HCT116 (cell line): ENCODE results near the gene ADGRV1. TPM values are rescaled to one million over a fixed set of nuclear protein-coding genes. Genes with fewer than 3 reads are reported as not detected.

Experiments used
- ATAC-seq: fragments of 200-7000 bp; cut with Tn5 transposase; 2 replicates; pipeline ENCODE4 v1.9.1; 2020; ENCODE audit warnings: mild to moderate bottlenecking, moderate library complexity
- BruUV-seq: library from RNA; stranded (reverse); fragments of 400-500 nt; replicated peaks from 2 replicates; lab custom pipeline; 2021; lab: Mats Ljungman, UMichigan
- CTCF ChIA-PET: fragments of 300-600 bp; sonication (Branson Sonifier 250); formaldehyde crosslinking; loops from one replicate; lab custom pipeline; 2021; ENCODE audit warnings: antibody characterized with exemption; lab: Charles Lee
- POLR2A ChIA-PET: fragments of 300-600, 350-600 bp; sonication (Branson Sonifier 250); formaldehyde crosslinking; loops from one replicate; lab custom pipeline; 2021; ENCODE audit warnings: antibody characterized with exemption; lab: Charles Lee
- RAD21 ChIA-PET, 2 experiments: fragments of 300-600 bp; sonication (Branson Sonifier 250); formaldehyde crosslinking; loops; one replicate each; lab custom pipeline; 2023; ENCODE audit warnings: low total read pairs in 2 of 2; ENCODE audit not compliant: uncharacterized antibody in 2 of 2, unreplicated experiment in 2 of 2, low non-redundant PET in 1 of 2; lab: Charles Lee
- DNase-seq: peaks from one replicate; pipeline ENCODE4 v3.0.0-alpha.2; 2010; ENCODE audit warnings: low read depth, low spot score
- H2AFZ ChIP-seq: fragments of 200-600 bp; shearing (Covaris generic), sonication (generic); 2 replicates; pipeline ENCODE4 v1.6.1; 2017; ENCODE audit warnings: low read depth, mixed run types, mixed read lengths, antibody characterized with exemption, low read length; ENCODE audit not compliant: poor library complexity, severe bottlenecking
- H3K27ac ChIP-seq: 2 replicates; pipeline ENCODE4 v1.5.1; 2012; ENCODE audit warnings: low read depth, low read length
- H3K27me3 ChIP-seq: fragments of 200-600 bp; sonication (generic); 2 replicates; pipeline ENCODE4 v1.6.1; 2016; ENCODE audit warnings: mixed run types, low read length, mixed read lengths; ENCODE audit not compliant: insufficient read depth
- H3K36me3 ChIP-seq, 2 experiments: fragments of 200-500 bp in 1 of 2; fragments of 200-600 bp in 1 of 2; sonication (Bioruptor generic) in 1 of 2; sonication (generic) in 1 of 2; 2 replicates each; pipeline versions ENCODE4 v1.5.1 to v1.6.1; 2014 to 2016; ENCODE audit warnings: low read length in 2 of 2, inconsistent platforms in 1 of 2, mixed read lengths in 1 of 2, mixed run types in 1 of 2; ENCODE audit not compliant: insufficient read depth in 2 of 2, control insufficient read depth in 1 of 2
- H3K4me1 ChIP-seq, 2 experiments: fragments of 200-600 bp in 1 of 2; sonication (generic) in 1 of 2; 2 replicates each; pipeline versions ENCODE4 v1.5.1 to v1.6.1; 2012 to 2017; ENCODE audit warnings: low read length in 2 of 2, inconsistent platforms in 1 of 2, mild to moderate bottlenecking in 1 of 2, mixed read lengths in 1 of 2, mixed run types in 1 of 2, moderate library complexity in 1 of 2; ENCODE audit not compliant: insufficient read depth in 2 of 2, control insufficient read depth in 1 of 2
- H3K4me2 ChIP-seq: fragments of 200-600 bp; sonication (generic); 2 replicates; pipeline ENCODE4 v1.6.1; 2017; ENCODE audit warnings: mixed run types, low read length, mixed read lengths
- H3K4me3 ChIP-seq, 2 experiments: fragments of 200-600 bp in 1 of 2; sonication (generic) in 1 of 2; replicated peaks in 1 of 2; 2 replicates each; pipeline ENCODE4 v1.5.1; 2011 to 2016; ENCODE audit warnings: low read length in 2 of 2, control low read depth in 1 of 2, low read depth in 1 of 2, mild to moderate bottlenecking in 1 of 2, mixed read lengths in 1 of 2, mixed run types in 1 of 2
- H3K79me2 ChIP-seq: fragments of 200-600 bp; sonication (generic); 2 replicates; pipeline ENCODE4 v1.6.1; 2017; ENCODE audit warnings: mild to moderate bottlenecking, mixed run types, low read length, moderate library complexity, mixed read lengths; ENCODE audit not compliant: insufficient read depth
- H3K9ac ChIP-seq: fragments of 200-600 bp; sonication (generic); 2 replicates; pipeline ENCODE4 v1.6.1; 2016; ENCODE audit warnings: low read length, mixed read lengths
- H3K9me2 ChIP-seq: fragments of 200-600 bp; sonication (generic), shearing (Covaris generic); 2 replicates; pipeline ENCODE4 v1.6.1; 2017; ENCODE audit warnings: mixed run types, mild to moderate bottlenecking, moderate library complexity; ENCODE audit not compliant: insufficient read depth
- H3K9me3 ChIP-seq, 2 experiments: fragments of 200-500 bp in 1 of 2; fragments of 200-600 bp in 1 of 2; sonication (Bioruptor generic) in 1 of 2; sonication (generic) in 1 of 2; 2 replicates each; pipeline ENCODE4 v1.6.1; 2014 to 2017; ENCODE audit warnings: low read length in 2 of 2, mixed read lengths in 2 of 2, inconsistent platforms in 1 of 2, low read depth in 1 of 2, mild to moderate bottlenecking in 1 of 2, mixed run types in 1 of 2, moderate library complexity in 1 of 2; ENCODE audit not compliant: control insufficient read depth in 1 of 2, insufficient read depth in 1 of 2
- H4K20me1 ChIP-seq: fragments of 200-600 bp; sonication (generic), shearing (Covaris generic); 2 replicates; pipeline ENCODE4 v1.6.1; 2017; ENCODE audit warnings: mixed run types, mild to moderate bottlenecking, moderate library complexity; ENCODE audit not compliant: insufficient read depth
- ATF3 ChIP-seq: IDR thresholded peaks from 2 replicates; pipeline ENCODE4 v1.6.1; 2012
- CBX3 ChIP-seq: IDR thresholded peaks from 2 replicates; pipeline ENCODE4 v1.6.1; 2012; ENCODE audit warnings: low read depth
- CEBPB ChIP-seq: IDR thresholded peaks from 2 replicates; pipeline ENCODE4 v1.6.1; 2012; ENCODE audit warnings: low read depth
- ELF1 ChIP-seq: IDR thresholded peaks from 2 replicates; pipeline ENCODE4 v1.6.1; 2012; ENCODE audit warnings: low read depth, borderline replicate concordance
- EZH2 ChIP-seq: fragments of 200-600 bp; sonication (generic); IDR thresholded peaks from 2 replicates; pipeline ENCODE4 v1.6.1; 2017; ENCODE audit warnings: antibody characterized with exemption, mixed run types
- EZH2phosphoT487 ChIP-seq: fragments of 200-600 bp; IDR thresholded peaks from 2 replicates; pipeline ENCODE4 v1.6.1; 2018; ENCODE audit warnings: antibody characterized with exemption, borderline replicate concordance
- JUND ChIP-seq: IDR thresholded peaks from 2 replicates; pipeline ENCODE4 v1.6.1; 2012
- MAX ChIP-seq: IDR thresholded peaks from 2 replicates; pipeline ENCODE4 v1.6.1; 2012
- RAD21 ChIP-seq: IDR thresholded peaks from 2 replicates; pipeline ENCODE4 v1.6.1; 2012; ENCODE audit warnings: low read depth, mild to moderate bottlenecking
- SIN3A ChIP-seq: IDR thresholded peaks from 2 replicates; pipeline ENCODE4 v1.6.1; 2012; ENCODE audit warnings: low read depth
- SP1 ChIP-seq: IDR thresholded peaks from 2 replicates; pipeline ENCODE4 v1.6.1; 2012; ENCODE audit warnings: low read depth
- SRF ChIP-seq: IDR thresholded peaks from 2 replicates; pipeline ENCODE4 v1.6.1; 2012; ENCODE audit warnings: low read depth
- TCF7L2 ChIP-seq: IDR thresholded peaks from 2 replicates; pipeline ENCODE4 v1.7.0; 2011; ENCODE audit warnings: borderline replicate concordance, inconsistent platforms; ENCODE audit not compliant: insufficient read depth, insufficient read length; ENCODE audit errors: extremely low read depth
- YY1 ChIP-seq: IDR thresholded peaks from 2 replicates; pipeline ENCODE4 v1.6.1; 2011; ENCODE audit warnings: low read length, low read depth, moderate library complexity, mild to moderate bottlenecking; ENCODE audit not compliant: insufficient replicate concordance; ENCODE audit errors: extremely low read depth
- ZBTB33 ChIP-seq: IDR thresholded peaks from 2 replicates; pipeline ENCODE4 v1.6.1; 2011; ENCODE audit warnings: mild to moderate bottlenecking, low read length, moderate library complexity; ENCODE audit not compliant: insufficient replicate concordance; ENCODE audit errors: extremely low read depth
- intact Hi-C: fragments of 100-400 bp; cut with micrococcal nuclease; formaldehyde crosslinking; loops from 2 replicates; pipeline ENCODE4 v1.10.0; 2022
- total RNA-seq: library from RNA; stranded (reverse); gene quantifications from one replicate; pipeline ENCODE4 v1.2.1, GENCODE V29; 2021; ENCODE audit not compliant: unreplicated experiment

The ADGRV1 gene
- total RNA-seq, 1 experiment from 2014 or later, result 6.0 TPM

GRCh38 chr5:90528601-90529193 is 29.9 kb upstream of the ADGRV1 start:
- Histone ChIP-seq H3K4me1 (peaks cover 3 to 17% of the 10 kb centered on the region in 2 experiments; a peak in 3 of 4 replicates), H2AFZ (no peak overlapping the region), H4K20me1 (no peaks in the 10 kb centered on the region), H3K27ac (peak overlapping the region; percentile 77), H3K9me2 (no peaks in the 10 kb centered on the region), H3K9ac (peak overlapping the region; percentile 70), H3K4me3 (peak overlapping the region; percentile 83 to 89), H3K27me3 (no peaks in the 10 kb centered on the region), H3K4me2 (peak overlapping the region; percentile 92), H3K9me3 (no peaks in the 10 kb centered on the region), H3K79me2 (peaks cover 43% of the 10 kb centered on the region), H3K36me3 (peaks cover 0 to 7% of the 10 kb centered on the region in 2 experiments; a peak in 2 of 4 replicates)
- ChIA-PET RAD21 (no interaction called here), POLR2A (no interaction called here), CTCF (no interaction called here)
- TF ChIP-seq CBX3 (no peak), EZH2phosphoT487 (no peak), JUND (no peak), SIN3A (0 out of 2 replicates have a peak, but pooled peaks have one; percentile 63), SRF (no peak)
- no peak for ATAC-seq
- no peak for DNase-seq
- BruUV-seq, result TSS peak; percentile 57
- intact Hi-C loops, result loop anchor here (1.0 to 5.0 kb wide), 2 partner anchors 56 to 89 kb away; partner anchors contain the start of genes MBLAC2 and POLR3G

GRCh38 chr5:90529194-90529938 is 29.2 kb upstream of the ADGRV1 start, which contains the start of gene LYSMD3:
Gene LYSMD3, minus strand, starts transcription at chr5:90529584. Its CDS starts 4,295 bp downstream, at chr5:90525289.
- Histone ChIP-seq H3K4me2 (peak within 1 kb of the TSS; percentile 92), H3K27me3 (no peaks in the 10 kb centered on the region), H3K36me3 (peaks cover 0 to 3% of the 10 kb centered on the region in 2 experiments; a peak in 2 of 4 replicates), H2AFZ (peak within 1 kb of the TSS; percentile 52), H3K9me2 (no peaks in the 10 kb centered on the region), H3K9ac (peak within 1 kb of the TSS; percentile 70), H4K20me1 (no peaks in the 10 kb centered on the region), H3K27ac (peak within 1 kb of the TSS; percentile 89), H3K9me3 (no peaks in the 10 kb centered on the region), H3K4me3 (peak within 1 kb of the TSS; percentile 83 to 89), H3K4me1 (peaks cover 3 to 17% of the 10 kb centered on the region in 2 experiments; a peak in 3 of 4 replicates), H3K79me2 (peaks cover 43% of the 10 kb centered on the region)
- peak; percentile 96 for ATAC-seq
- DNase-seq, result peak; percentile 92
- RAD21 ChIA-PET, result no interaction called here
- POLR2A ChIA-PET, result interaction anchor here (0.9 kb wide), 1 partner anchor 120 kb away, joined by 4 read pairs; the partner anchor contains the start of gene CETN3
- BruUV-seq, result no TSS peak
- intact Hi-C loops, result loop anchor here (1.0 to 5.0 kb wide), 2 partner anchors 57 to 90 kb away; partner anchors contain the start of genes MBLAC2 and POLR3G
- CTCF ChIA-PET, result interaction anchor here (1.3 to 1.7 kb wide), 2 partner anchors 90 to 264 kb away, joined by 3 to 7 read pairs; no protein-coding TSS in a partner anchor
- TF ChIP-seq SRF (peak; percentile 57; the same call in 1 of the 2 replicates), RAD21 (no peak), ELF1 (peak; percentile 31; the same call in 1 of the 2 replicates), MAX (peak; percentile 33; the same call in 1 of the 2 replicates), CEBPB (no peak), SIN3A (peak; percentile 91), YY1 (peak; percentile 59), SP1 (peak; percentile 80), TCF7L2 (no peak), ZBTB33 (no peak), ATF3 (no peak), EZH2phosphoT487 (no peak), EZH2 (no peak), JUND (peak; percentile 13; the same call in 1 of the 2 replicates)
